HEK293 (cell line): Measurements from ENCODE around the gene NFATC1.

Experiments
- CTCF ChIA-PET: fragments of 350-600 bp; formaldehyde crosslinking; extraction: SDS; loops from one replicate; lab custom pipeline; 2021; ENCODE audit warnings: antibody characterized with exemption; lab: Yijun Ruan, JAX
- POLR2A ChIA-PET: fragments of 300-600 bp; formaldehyde crosslinking; extraction: SDS; loops from one replicate; lab custom pipeline; 2020; ENCODE audit warnings: antibody characterized with exemption, inconsistent platforms; lab: Yijun Ruan, JAX
- H3K27ac ChIP-seq: fragments of 200-500 bp; sonication (Bioruptor generic); 2 replicates; pipeline ENCODE4 v1.5.1; 2014; ENCODE audit warnings: low read depth, low read length, control low read depth, inconsistent platforms; ENCODE audit errors: extremely low read depth
- H3K36me3 ChIP-seq, 2 experiments: fragments of 200-500 bp in 1 of 2; sonication (Bioruptor generic) in 1 of 2; 1 replicate in 1 of 2; 2 replicates in 1 of 2; pipeline ENCODE4 v1.5.1; 2014 to 2017; ENCODE audit warnings: inconsistent platforms in 2 of 2, low read length in 2 of 2; ENCODE audit not compliant: control insufficient read depth in 2 of 2, insufficient read depth in 1 of 2
- H3K4me1 ChIP-seq: fragments of 200-500 bp; sonication (Bioruptor generic); 2 replicates; pipeline ENCODE4 v1.5.1; 2014; ENCODE audit warnings: mild to moderate bottlenecking, low read length, inconsistent platforms; ENCODE audit not compliant: control insufficient read depth, insufficient read depth
- H3K4me3 ChIP-seq: 2 replicates; pipeline ENCODE4 v1.5.1; 2011; ENCODE audit warnings: low read depth, mild to moderate bottlenecking, control low read depth, low read length, moderate library complexity
- H3K9me3 ChIP-seq: fragments of 200-500 bp; sonication (Bioruptor generic); 2 replicates; pipeline ENCODE4 v1.5.1; 2014; ENCODE audit warnings: low read depth, low read length, inconsistent platforms; ENCODE audit not compliant: control insufficient read depth, insufficient read depth
- EGR2 ChIP-seq: fragments of 450-650 bp; formaldehyde crosslinking; IDR thresholded peaks from 2 replicates; pipeline ENCODE4 v1.5.1; 2016; ENCODE audit warnings: low read depth, missing biosample characterization, missing genetic modification characterization
- GLI4 ChIP-seq: fragments of 450-650 bp; formaldehyde crosslinking; IDR thresholded peaks from 2 replicates; pipeline ENCODE4 v1.5.1; 2016; ENCODE audit warnings: missing biosample characterization, missing genetic modification characterization
- TCF7L2 ChIP-seq: IDR thresholded peaks from 2 replicates; pipeline ENCODE4 v1.6.1; 2011; ENCODE audit warnings: low read depth, mild to moderate bottlenecking, inconsistent platforms, low read length, moderate library complexity, borderline replicate concordance
- ZNF146 ChIP-seq: fragments of 450-650 bp; formaldehyde crosslinking; IDR thresholded peaks from 2 replicates; pipeline ENCODE4 v1.5.1; 2016; ENCODE audit warnings: missing biosample characterization, missing genetic modification characterization
- ZNF16 ChIP-seq: fragments of 450-650 bp; formaldehyde crosslinking; IDR thresholded peaks from 2 replicates; pipeline ENCODE4 v1.5.1; 2016; ENCODE audit warnings: low read depth, missing biosample characterization, missing genetic modification characterization
- ZNF341 ChIP-seq: fragments of 450-650 bp; formaldehyde crosslinking; IDR thresholded peaks from 2 replicates; pipeline ENCODE4; 2016; ENCODE audit warnings: low read depth, missing biosample characterization, missing genetic modification characterization
- ZNF354C ChIP-seq: fragments of 450-650 bp; formaldehyde crosslinking; IDR thresholded peaks from 2 replicates; pipeline ENCODE4 v1.5.1; 2016; ENCODE audit warnings: missing biosample characterization, missing genetic modification characterization, low read depth, borderline replicate concordance
- ZNF37A ChIP-seq: fragments of 450-650 bp; IDR thresholded peaks from 2 replicates; pipeline ENCODE4 v1.5.1; 2018; ENCODE audit warnings: missing biosample characterization, missing genetic modification characterization
- ZNF610 ChIP-seq: fragments of 450-650 bp; formaldehyde crosslinking; IDR thresholded peaks from 2 replicates; pipeline ENCODE4 v1.5.1; 2016; ENCODE audit warnings: missing biosample characterization, missing genetic modification characterization, borderline replicate concordance
- ZNF664 ChIP-seq: fragments of 450-650 bp; formaldehyde crosslinking; IDR thresholded peaks from 2 replicates; pipeline ENCODE4 v1.5.1; 2016; ENCODE audit warnings: missing biosample characterization, missing genetic modification characterization
- ZNF677 ChIP-seq: fragments of 450-650 bp; IDR thresholded peaks from 2 replicates; pipeline ENCODE4 v1.5.0; 2018; ENCODE audit warnings: missing biosample characterization, mild to moderate bottlenecking, missing genetic modification characterization, moderate library complexity
- ZNF776 ChIP-seq: fragments of 450-650 bp; formaldehyde crosslinking; IDR thresholded peaks from 2 replicates; pipeline ENCODE4 v1.5.0; 2017; ENCODE audit warnings: missing biosample characterization, missing genetic modification characterization, borderline replicate concordance
- TF ChIP-seq, protein P1 (sequence below): fragments of 450-650 bp; formaldehyde crosslinking; IDR thresholded peaks from 2 replicates; pipeline ENCODE4 v1.5.1; 2016; ENCODE audit warnings: missing biosample characterization, missing genetic modification characterization
- TF ChIP-seq, protein P2 (sequence below): fragments of 450-650 bp; formaldehyde crosslinking; conservative IDR thresholded peaks from 2 replicates; pipeline ENCODE4 v1.5.1; 2016; ENCODE audit warnings: low read depth, missing biosample characterization, missing genetic modification characterization
- TF ChIP-seq, protein P3 (sequence below): fragments of 450-650 bp; formaldehyde crosslinking; IDR thresholded peaks from 2 replicates; pipeline ENCODE4 v1.5.1; 2016; ENCODE audit warnings: missing biosample characterization, missing genetic modification characterization, low read depth

The NFATC1 gene

DNA sequence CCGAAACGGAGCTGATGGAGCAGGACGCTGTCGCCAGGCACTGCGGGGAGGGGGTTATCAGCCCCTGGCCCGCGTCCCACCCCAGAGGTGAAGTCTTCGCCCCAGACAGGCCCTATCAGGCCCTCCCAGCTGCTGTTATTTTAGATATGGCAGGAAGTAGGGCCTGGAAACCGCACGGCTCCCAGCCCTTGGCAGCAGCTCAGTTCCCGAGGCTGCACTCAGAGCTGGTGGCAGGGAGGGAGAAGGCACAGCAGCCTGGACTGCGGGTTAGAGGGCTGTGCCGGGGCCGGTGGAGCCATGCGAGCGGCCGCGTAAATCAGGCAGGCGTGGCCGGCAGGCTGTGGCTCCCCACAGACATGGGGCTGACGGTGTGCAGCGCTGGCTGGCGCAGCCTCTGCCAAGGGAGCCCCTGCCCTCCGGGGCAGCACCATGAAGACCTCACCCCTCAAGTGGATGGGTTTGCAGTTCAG lies 111.4 kb downstream of the NFATC1 start (continued):
- TF ChIP-seq ZNF610 (tag by site-specific recombination) (no peak), ZNF341 (tag by site-specific recombination) (no peak), ZNF664 (tag by site-specific recombination) (no peak), ZNF677 (tag by site-specific recombination) (no peak), GLI4 (tag by site-specific recombination) (no peak), ZNF354C (no peak)
- TF ChIP-seq, protein P1, sequence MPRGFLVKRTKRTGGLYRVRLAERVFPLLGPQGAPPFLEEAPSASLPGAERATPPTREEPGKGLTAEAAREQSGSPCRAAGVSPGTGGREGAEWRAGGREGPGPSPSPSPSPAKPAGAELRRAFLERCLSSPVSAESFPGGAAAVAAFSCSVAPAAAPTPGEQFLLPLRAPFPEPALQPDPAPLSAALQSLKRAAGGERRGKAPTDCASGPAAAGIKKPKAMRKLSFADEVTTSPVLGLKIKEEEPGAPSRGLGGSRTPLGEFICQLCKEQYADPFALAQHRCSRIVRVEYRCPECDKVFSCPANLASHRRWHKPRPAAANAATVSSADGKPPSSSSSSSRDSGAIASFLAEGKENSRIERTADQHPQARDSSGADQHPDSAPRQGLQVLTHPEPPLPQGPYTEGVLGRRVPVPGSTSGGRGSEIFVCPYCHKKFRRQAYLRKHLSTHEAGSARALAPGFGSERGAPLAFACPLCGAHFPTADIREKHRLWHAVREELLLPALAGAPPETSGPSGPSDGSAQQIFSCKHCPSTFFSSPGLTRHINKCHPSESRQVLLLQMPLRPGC (tag by site-specific recombination): no peak
- TF ChIP-seq, protein P2, sequence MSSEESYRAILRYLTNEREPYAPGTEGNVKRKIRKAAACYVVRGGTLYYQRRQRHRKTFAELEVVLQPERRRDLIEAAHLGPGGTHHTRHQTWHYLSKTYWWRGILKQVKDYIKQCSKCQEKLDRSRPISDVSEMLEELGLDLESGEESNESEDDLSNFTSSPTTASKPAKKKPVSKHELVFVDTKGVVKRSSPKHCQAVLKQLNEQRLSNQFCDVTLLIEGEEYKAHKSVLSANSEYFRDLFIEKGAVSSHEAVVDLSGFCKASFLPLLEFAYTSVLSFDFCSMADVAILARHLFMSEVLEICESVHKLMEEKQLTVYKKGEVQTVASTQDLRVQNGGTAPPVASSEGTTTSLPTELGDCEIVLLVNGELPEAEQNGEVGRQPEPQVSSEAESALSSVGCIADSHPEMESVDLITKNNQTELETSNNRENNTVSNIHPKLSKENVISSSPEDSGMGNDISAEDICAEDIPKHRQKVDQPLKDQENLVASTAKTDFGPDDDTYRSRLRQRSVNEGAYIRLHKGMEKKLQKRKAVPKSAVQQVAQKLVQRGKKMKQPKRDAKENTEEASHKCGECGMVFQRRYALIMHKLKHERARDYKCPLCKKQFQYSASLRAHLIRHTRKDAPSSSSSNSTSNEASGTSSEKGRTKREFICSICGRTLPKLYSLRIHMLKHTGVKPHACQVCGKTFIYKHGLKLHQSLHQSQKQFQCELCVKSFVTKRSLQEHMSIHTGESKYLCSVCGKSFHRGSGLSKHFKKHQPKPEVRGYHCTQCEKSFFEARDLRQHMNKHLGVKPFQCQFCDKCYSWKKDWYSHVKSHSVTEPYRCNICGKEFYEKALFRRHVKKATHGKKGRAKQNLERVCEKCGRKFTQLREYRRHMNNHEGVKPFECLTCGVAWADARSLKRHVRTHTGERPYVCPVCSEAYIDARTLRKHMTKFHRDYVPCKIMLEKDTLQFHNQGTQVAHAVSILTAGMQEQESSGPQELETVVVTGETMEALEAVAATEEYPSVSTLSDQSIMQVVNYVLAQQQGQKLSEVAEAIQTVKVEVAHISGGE (tag by site-specific recombination): no peak

DNA sequence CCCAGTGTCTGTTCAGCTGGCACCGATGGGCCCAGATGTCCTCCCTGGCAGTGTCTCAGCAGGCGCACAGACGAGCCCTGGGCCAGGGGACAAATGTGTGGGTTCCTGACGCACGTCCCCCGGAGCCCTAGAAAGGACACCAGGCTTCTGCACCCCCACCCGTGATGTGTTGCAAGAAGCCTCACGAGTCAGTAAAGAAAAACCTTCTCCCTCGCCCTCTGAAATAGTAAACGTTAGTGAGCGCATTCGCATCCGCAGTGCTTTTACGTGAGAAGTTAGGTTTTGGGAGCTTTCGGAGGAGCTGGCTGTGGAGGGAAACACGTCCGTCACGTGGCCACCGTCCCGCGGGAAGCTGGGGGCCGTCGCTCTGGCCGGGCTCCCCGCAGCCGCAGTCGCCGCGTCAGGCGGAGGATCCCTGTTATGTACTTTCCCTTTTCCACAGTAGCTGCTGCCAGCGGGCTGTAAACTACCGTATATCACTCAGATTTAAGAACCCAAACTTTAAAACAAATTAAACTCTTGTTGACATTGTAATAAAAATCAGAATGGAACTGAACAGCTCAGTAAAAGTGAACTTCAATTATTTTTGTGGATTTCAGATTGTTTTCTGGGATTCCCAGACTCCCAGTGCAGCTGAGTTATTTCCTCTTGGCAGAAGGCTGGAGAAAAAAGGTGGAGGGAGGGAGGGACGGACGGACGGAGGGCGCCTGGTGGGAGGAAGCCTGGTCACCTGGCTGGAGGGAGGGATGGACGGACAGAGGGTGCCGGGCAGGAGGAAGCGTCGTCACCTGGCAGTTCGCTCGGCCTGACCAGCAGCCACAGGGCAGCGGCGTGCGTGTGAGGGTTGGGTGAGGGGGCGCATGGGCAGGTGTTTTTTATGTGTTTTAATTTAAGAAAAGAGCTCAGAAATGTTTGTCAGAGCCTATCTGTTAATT lies 112.1 kb downstream of the NFATC1 start:
- H3K36me3 ChIP-seq: no peaks in the 10 kb centered on the region
- H3K27ac ChIP-seq: no peak overlapping the region
- no peaks in the 10 kb centered on the region for H3K9me3 ChIP-seq
- no peak overlapping the region for H3K4me3 ChIP-seq
- POLR2A ChIA-PET: no interaction called here
- no peaks in the 10 kb centered on the region for H3K4me1 ChIP-seq
- CTCF ChIA-PET: no interaction called here
- TF ChIP-seq ZNF37A (tag by site-specific recombination) (no peak), EGR2 (tag by site-specific recombination) (no peak), TCF7L2 (no peak), ZNF146 (tag by site-specific recombination) (no peak), ZNF16 (no peak), ZNF776 (no peak), ZNF341 (tag by site-specific recombination) (no peak)
- TF ChIP-seq, protein P3, sequence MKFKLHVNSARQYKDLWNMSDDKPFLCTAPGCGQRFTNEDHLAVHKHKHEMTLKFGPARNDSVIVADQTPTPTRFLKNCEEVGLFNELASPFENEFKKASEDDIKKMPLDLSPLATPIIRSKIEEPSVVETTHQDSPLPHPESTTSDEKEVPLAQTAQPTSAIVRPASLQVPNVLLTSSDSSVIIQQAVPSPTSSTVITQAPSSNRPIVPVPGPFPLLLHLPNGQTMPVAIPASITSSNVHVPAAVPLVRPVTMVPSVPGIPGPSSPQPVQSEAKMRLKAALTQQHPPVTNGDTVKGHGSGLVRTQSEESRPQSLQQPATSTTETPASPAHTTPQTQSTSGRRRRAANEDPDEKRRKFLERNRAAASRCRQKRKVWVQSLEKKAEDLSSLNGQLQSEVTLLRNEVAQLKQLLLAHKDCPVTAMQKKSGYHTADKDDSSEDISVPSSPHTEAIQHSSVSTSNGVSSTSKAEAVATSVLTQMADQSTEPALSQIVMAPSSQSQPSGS (tag by site-specific recombination): no peak
